Measurements from ENCODE around the gene CTNND2.

The CTNND2 gene

DNA sequence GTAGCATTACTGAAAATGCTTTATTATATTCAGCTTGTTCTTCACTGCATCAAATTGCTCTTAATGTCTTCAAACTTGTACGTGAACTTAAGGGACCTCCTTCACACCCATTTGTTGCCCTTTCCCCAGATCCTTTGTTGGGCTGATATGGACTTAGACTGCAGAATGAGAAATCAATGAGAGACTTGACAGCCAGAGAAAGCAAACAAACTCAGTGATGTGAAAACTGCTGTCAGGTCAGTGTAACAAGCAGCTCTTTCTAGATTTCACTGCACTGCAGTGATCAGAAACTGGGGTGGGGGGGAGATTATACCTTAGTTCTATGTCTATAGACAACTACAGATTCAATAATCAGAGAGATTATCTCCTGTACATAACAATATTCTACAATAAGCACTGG, 652.2 kb downstream of the CTNND2 start:
- no peak for DNase-seq (ENCODE audit: low read depth)

DNA sequence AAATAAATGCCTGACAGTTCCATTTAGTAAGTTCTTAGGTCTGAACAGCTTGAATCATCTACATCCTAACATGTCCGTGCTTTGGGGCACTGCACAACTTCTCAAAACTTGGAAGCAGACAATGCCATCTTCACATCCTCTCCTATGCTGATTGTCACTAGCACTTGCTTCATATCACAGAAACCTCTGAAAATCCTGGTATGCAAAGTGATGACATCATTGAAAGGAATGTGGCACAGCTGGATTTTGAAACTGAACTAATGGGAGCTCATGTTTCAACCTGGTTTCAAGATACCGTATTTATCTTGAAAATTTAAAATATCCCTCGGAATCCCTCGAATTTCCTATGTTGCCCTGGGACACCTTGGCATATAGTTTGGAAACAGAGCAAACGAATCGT, 653.0 kb downstream of the CTNND2 start:
- DNase-seq (ENCODE audit: low read depth): no peak

- no peak for DNase-seq (ENCODE audit: low read depth)
These were observed 655.3 kb downstream of the CTNND2 start for GRCh38 chr5:11248966-11249365.

DNA sequence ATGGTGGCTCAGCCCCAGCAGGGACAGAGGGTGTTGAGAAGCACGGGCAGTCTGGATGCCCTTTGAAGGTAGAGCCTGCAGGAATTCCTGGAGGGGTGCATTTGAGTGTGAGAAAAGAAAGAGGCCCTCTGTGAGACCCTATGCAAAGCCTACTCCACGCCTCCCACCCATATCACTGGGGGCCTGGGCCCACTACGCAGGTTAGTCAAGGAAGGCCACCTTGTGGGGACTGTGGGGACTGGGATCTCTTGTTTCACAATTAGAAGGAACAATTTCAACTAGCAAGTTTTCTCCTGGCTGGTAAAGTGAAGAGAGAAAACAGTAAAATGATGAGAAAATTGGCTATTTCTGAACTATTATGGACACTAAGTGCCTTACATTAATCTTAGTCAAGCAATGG, 657.0 kb downstream of the CTNND2 start:
- no peak for DNase-seq (ENCODE audit: low read depth)

DNA sequence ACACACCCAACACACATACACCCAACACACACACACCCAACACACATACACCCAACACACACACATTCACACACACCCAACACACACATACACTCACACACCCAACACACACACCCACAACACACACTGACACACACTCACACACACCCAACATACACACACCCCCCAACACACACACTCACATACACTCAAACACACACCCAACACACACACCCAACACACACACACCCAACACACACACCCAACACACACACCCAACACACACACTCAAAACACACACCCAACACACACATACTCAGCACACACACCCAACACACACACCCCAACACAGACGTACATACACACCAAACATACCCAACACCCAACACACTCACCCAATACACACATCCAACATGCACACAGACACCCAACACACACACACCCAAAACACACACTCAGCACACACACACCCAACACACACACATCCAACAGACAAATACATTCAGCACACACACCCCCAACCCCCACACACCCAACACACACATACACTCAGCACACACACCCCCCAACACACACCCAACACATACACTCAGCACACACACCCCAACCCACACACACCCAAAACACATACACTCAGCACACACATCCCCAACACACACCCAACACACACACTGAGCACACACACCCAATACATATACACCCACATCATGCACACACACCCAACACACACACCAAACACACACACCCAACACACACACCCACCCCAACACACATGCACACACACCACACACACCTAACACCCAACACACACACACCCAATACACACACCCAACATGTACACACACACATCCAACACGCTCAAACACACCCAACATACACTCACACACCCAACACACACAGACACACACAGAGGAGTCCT, 663.7 kb downstream of the CTNND2 start:
- DNase-seq (ENCODE audit: low read depth): no peak

GRCh38 chr5:11239261-11240015, 664.8 kb downstream of the CTNND2 start:
- no peak for DNase-seq (ENCODE audit: low read depth)

GRCh38 chr5:11234501-11234911, 669.7 kb downstream of the CTNND2 start:
- no peak for DNase-seq (ENCODE audit: low read depth)

DNA sequence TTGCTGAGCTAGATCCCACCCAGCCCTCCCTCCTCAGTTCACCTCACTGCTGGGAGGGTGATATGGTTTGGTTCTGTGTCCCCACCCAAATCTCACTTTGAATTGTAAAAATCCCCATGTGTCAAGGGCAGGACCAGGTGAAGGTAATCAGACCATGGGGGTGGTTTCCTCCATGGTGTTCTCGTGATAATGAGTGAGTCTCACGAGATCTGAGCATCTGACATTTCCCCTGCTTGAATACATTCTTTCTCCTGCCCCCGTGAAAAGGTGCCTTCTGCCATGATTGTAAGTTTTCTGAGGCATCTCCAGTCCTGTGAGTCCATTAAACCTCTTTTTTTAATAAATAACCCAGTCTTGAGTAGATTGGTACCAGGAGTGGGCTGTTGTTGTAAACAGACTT, 673.4 kb downstream of the CTNND2 start:
- no peak for DNase-seq (ENCODE audit: low read depth)

DNA sequence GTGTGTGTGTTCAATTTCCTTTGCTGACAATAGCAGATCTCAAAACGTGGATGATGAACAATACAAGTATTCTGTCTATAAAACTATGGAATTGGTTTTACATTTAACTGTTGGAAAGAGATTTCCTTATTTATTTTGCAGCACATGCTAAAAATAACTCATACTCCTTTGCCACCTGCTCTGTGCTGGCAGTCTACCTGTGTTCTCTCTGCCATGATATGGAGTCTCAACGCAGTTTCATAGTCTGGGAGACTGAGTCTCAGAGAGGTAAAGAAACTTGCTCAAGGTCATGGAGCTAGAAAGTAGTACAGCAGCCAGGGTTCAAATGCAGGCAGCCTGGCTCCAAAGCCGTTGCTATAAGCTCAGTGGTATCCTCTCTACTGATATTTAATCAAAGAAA, 677.2 kb downstream of the CTNND2 start:
- DNase-seq (ENCODE audit: low read depth): no peak

DNA sequence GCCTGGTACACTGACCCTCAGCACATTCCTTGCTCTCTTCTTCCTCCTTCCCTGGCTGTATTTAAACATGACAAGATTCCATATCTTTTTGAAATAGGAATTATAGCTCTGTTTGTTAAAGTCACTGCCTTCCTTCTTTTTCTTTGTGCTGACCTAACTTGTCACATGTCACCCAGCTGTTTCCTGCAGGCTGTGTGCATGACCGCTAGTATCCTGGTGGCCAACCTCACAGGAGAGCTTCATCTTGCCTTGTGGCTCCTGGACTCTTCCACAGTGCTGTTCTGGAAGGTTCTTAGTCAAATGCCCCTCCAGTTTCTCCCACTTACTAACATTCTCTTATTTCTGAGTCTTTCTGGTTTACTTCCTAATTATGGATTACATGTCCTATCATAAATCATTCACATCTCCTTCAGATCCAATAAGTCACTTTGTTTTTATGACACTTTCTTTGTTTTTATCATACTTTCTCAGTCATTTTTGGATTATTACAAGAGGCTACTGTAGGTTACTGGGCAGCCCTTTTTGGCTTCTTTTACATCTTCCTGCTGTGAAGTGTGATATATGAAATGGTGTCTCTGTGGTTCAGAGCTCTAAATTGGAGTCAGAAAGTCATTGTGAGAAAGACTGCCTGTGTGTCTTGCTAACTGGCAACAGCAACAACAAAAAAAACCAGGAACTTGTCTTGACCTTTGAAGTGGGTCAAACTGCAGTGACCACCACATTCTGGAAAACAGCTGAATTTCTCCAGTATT, 679.6 kb downstream of the CTNND2 start:
- no peak for DNase-seq (ENCODE audit: low read depth)

DNA sequence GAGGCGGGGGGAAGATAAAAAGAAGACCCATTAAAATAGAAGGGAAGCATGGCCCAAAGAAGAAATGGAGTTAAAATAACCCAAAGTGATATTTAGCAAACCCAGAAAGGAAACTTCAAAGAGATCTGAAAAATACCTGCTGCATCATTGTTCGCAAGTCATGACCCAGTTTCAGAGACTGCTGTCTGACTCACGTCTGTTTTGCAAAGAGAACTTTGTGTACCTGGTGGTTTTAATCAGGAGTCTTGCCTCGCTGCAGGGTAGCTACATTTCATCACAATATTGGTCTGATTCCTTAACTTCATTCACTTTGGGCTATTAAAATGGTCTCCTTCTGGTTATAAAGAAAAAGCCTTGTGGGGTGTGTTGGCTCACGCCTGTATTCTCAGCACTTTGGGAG, 682.1 kb downstream of the CTNND2 start:
- no peak for DNase-seq (ENCODE audit: low read depth)

- DNase-seq (ENCODE audit: low read depth): no peak
These were observed 689.2 kb downstream of the CTNND2 start for GRCh38 chr5:11214864-11215644.

DNA sequence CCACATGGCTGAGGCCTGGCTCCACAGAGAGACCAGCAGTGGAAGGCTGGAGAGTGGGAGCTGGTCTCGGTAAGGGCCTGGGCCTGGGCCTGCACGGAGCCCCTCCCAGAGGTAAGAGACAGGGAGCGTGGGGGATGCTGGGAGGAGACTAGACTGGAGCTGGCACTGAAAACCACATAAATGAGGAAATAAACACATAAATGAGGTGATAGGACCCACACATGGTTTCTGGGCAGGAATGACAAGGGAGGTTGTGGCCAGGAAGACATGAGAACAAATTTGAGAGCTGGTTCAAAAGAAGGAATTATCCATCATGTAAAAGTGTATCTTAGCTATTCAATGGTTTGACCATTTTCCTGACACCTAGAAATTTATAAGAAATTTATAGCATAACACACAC, 691.5 kb downstream of the CTNND2 start:
- no peak for DNase-seq (ENCODE audit: low read depth)

GRCh38 chr5:11197726-11198125, 706.5 kb downstream of the CTNND2 start:
- no peak for DNase-seq (ENCODE audit: low read depth)

- no peak for DNase-seq (ENCODE audit: low read depth)
These were observed 712.6 kb downstream of the CTNND2 start for GRCh38 chr5:11191673-11192072.

GRCh38 chr5:11182441-11183080, 721.7 kb downstream of the CTNND2 start:
- DNase-seq (ENCODE audit: low read depth): no peak

DNA sequence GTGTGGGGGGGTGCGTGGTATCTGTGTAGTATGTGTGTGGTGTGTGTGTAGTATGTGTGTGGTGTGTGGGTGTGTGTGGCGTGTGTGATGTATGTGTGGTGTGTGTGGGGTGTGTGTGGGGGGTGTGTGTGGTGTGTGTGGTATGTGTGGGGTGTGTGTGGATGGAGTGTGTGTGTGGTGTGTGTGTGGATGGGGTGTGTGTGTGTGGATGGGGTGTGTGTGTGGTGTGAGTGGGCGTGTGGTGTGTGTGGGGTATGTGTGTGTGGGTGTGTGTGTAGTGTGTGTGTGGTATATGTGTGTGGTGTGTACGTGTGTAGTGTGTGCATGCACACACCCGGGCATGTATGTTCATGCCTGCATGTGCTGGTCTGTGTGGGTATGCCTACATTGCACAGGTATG, 722.3 kb downstream of the CTNND2 start:
- DNase-seq (ENCODE audit: low read depth): no peak

DNA sequence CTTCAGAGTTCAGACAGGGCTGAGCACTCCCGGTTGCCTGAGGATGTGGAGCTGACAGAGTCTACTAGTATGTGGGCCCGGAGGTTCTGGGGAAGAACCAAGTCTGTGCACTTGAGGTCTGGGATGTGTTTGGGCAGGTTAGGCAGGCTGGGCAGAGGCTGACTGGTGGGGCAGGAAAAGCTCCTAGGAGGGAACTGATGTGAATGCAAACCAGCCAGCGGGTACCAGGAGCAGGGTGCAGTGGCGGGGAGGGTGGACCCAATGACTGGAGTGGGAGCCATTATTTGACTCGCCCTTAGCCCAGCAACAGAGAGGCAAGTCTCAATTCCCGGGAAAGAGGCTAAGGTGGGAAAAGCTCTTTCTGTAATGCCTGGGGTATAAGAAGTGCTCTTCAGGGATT, 723.4 kb downstream of the CTNND2 start:
- no peak for DNase-seq (ENCODE audit: low read depth)

DNA sequence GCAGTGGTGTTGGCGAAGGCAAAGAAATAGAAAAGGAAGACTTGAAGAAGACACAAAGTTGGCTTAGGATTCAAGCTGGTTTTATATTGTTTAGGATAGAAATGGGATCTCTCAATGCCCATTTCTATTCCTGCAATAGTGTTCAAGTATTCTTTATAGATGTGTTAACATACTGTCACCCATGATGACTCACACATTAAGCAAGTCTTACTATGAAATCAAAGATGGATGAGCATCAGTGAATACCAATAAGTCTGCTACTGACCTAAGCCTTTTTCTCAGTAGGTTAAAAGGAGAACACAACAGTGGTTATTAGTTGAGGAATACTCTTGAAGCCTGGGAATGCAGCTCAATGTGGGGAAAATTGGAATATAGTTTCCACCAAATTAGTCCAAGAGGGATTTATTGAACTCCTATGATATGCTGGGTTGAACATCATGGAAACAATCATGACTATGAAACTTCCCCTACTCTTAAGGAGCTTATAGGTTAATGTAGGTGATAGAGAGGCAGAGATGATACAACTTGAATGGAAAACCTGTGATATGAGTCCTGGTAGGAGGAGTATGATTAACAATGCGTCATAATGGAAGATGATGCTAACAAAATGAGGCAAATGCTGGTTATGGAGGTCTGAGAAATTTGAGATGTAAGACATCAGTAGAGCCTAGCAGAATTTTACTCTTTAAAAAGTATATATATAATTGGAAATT, 726.1 kb downstream of the CTNND2 start:
- DNase-seq (ENCODE audit: low read depth): no peak

- DNase-seq (ENCODE audit: low read depth): no peak
These were observed 729.7 kb downstream of the CTNND2 start for GRCh38 chr5:11174591-11174990.

DNA sequence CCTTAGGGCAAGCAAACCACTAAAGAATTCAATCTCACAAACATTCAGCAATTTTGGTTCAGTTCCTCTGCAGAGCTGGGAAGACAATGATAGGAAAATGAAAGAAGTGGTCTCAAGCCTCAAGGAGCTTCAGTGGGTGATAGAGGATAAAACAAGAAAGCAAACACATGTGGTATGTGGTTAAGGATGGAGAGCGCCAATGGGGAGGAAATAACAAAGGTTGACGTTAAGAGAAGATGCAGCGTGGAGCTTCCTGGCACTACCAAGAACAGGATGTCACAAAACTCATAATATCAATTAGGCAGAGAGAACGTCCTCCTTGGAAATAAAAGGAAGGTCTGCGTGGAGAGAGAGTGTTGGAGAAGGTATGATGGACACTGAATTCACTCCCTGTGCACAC, 731.8 kb downstream of the CTNND2 start:
- no peak for DNase-seq (ENCODE audit: low read depth)
